Measurements from ENCODE around the gene APOBEC3G. TPM values are rescaled to one million over a fixed set of nuclear protein-coding genes. Genes with fewer than 3 reads are reported as not detected.

The APOBEC3G gene
- total and polyA plus RNA-seq, 12 donors: 7.4 to 29.3 (median 15.7) TPM

GRCh38 chr22:39084666-39085065 is 7.6 kb downstream of the APOBEC3G start:
- no peak for TF ChIP-seq CTCF (IDR thresholded peaks at IDR 0.05)
- no peak for TF ChIP-seq POLR2A (IDR thresholded peaks at IDR 0.05)
- no peak overlapping the region for H3K27ac ChIP-seq
- H3K4me1 ChIP-seq (replicated peaks in 1 of 2): no peaks in the 10 kb centered on the region
- H3K9me3 ChIP-seq (replicated peaks in 1 of 3): no peaks in the 10 kb centered on the region
- intact Hi-C loops (cut with DNase I): no loop called here
- no peaks in the 10 kb centered on the region for H3K36me3 ChIP-seq (replicated peaks in 1 of 2)
- DNase-seq: no peak
- H3K4me3 ChIP-seq: no peak overlapping the region
- no peaks in the 10 kb centered on the region for H3K27me3 ChIP-seq
- WGBS, 4 donors: 93 to 98% (median 94%) methylated on average over 7 to 8 of the region's 8 CpGs

- no peak for DNase-seq
- 83 to 97% (median 94%) methylated on average over 5 to 6 of the region's 6 CpGs for WGBS, 4 donors
- H3K27ac ChIP-seq: no peak overlapping the region
Measured at GRCh38 chr22:39087098-39087497, 10.0 kb downstream of the APOBEC3G start.

GRCh38 chr22:39087881-39088684 is 11.0 kb downstream of the APOBEC3G start:
- H3K9me3 ChIP-seq (replicated peaks in 1 of 3): no peaks in the 10 kb centered on the region
- TF ChIP-seq CTCF (IDR thresholded peaks at IDR 0.05) (no peak), POLR2A (IDR thresholded peaks at IDR 0.05) (no peak)
- H3K4me3 ChIP-seq: no peak overlapping the region
- DNase-seq: peak in 6 of 7 donors; percentile 46 to 66 (median 54)
- peak overlapping the region in 1 of 5 donors; percentile 10 for H3K27ac ChIP-seq
- WGBS, 4 donors: 50 to 64% (median 54%) methylated on average over 12 to 18 of the region's 18 CpGs
- intact Hi-C loops (cut with DNase I): no loop called here
- no peaks in the 10 kb centered on the region for H3K36me3 ChIP-seq (replicated peaks in 1 of 2)
- H3K27me3 ChIP-seq: no peaks in the 10 kb centered on the region
- no peaks in the 10 kb centered on the region for H3K4me1 ChIP-seq (replicated peaks in 1 of 2)

More at GRCh38 chr22:39087098-39087497, 10.0 kb downstream of the APOBEC3G start:
- TF ChIP-seq CTCF (IDR thresholded peaks at IDR 0.05): no peak
- Histone ChIP-seq H3K9me3 (replicated peaks in 1 of 3) (no peaks in the 10 kb centered on the region), H3K4me1 (replicated peaks in 1 of 2) (no peaks in the 10 kb centered on the region), H3K36me3 (replicated peaks in 1 of 2) (no peaks in the 10 kb centered on the region), H3K4me3 (no peak overlapping the region), H3K27me3 (no peaks in the 10 kb centered on the region)
- intact Hi-C loops (cut with DNase I): no loop called here

- no peak for DNase-seq
- Histone ChIP-seq H3K9me3 (replicated peaks in 1 of 3) (no peaks in the 10 kb centered on the region), H3K27me3 (no peaks in the 10 kb centered on the region), H3K4me3 (no peak overlapping the region), H3K4me1 (replicated peaks in 1 of 2) (no peaks in the 10 kb centered on the region), H3K27ac (no peak overlapping the region), H3K36me3 (replicated peaks in 1 of 2) (no peaks in the 10 kb centered on the region)
- WGBS, 4 donors: 83 to 95% (median 89%) methylated on average over 4 to 5 of the region's 5 CpGs; no CpG with 5 or more reads in 1 of the 4 donors
- TF ChIP-seq POLR2A (IDR thresholded peaks at IDR 0.05) (no peak), CTCF (IDR thresholded peaks at IDR 0.05) (no peak)
- intact Hi-C loops (cut with DNase I): no loop called here
Measured at GRCh38 chr22:39088685-39089032, 11.6 kb downstream of the APOBEC3G start.

Data from adrenal gland (tissue), 12 donors.